ENCODE results near the gene SPANXN5.

- TF ChIP-seq CTCF (IDR thresholded peaks at IDR 0.05; ENCODE audit: extremely low read depth in 1 of 2, insufficient read depth in 1 of 2, low read depth in 1 of 2, low read length in 2 of 2) (no peak), POLR2A (IDR thresholded peaks at IDR 0.05; ENCODE audit: low read depth, low read length) (no peak)
These were observed 24.0 kb upstream of the SPANXN5 start for GRCh38 chrX:52821079-52821760.
